OCI-LY1 (cell line): ENCODE data around the gene FTO.

ENCODE experiments used
- CTCF ChIP-seq: fragments of 200-600 bp; sonication (generic), shearing (Covaris generic); IDR thresholded peaks from 2 replicates; pipeline ENCODE4 v1.5.1; 2017; ENCODE audit warnings: mild to moderate bottlenecking, antibody characterized with exemption, low read length, moderate library complexity, mixed read lengths
- EZH2 ChIP-seq: fragments of 200-600 bp; sonication (generic), shearing (Covaris generic); IDR thresholded peaks from 2 replicates; pipeline ENCODE4 v1.8.0; 2017; ENCODE audit warnings: borderline replicate concordance, mixed run types, mild to moderate bottlenecking, antibody characterized with exemption, low read length, moderate library complexity, mixed read lengths

- TF ChIP-seq CTCF: no peak
- TF ChIP-seq EZH2: no peak
These were observed 467.9 kb downstream of the FTO start for GRCh38 chr16:54171626-54172537.
